NK-92 treated with Interleukin-12 subunit alpha and Interleukin-12 subunit beta, amount 100 ng/mL, for 24 hours (cell line): Measurements from ENCODE around the gene GEMIN5.
"Not testable (repeated sequence)": the region's sequence is repeated elsewhere in the genome, so short reads cannot be mapped to it uniquely, and the experiment has no call there.

ENCODE experiments used
- DNase-seq: peaks from one replicate; lab custom pipeline; 2025; lab: John Stamatoyannopoulos, UW

Gene GEMIN5

GRCh38 chr5:154944716-154945115 is 6.7 kb upstream of the GEMIN5 start:
- no peak for DNase-seq

- DNase-seq: no peak
Observed at GRCh38 chr5:154943527-154943926, 5.5 kb upstream of the GEMIN5 start.

- DNase-seq: peak; percentile 89
Observed at GRCh38 chr5:154940772-154941620, 3.0 kb upstream of the GEMIN5 start, which contains the start of gene MRPL22. Gene MRPL22, plus strand, starts transcription at chr5:154941073. Its CDS starts 38 bp downstream, at chr5:154941111.

GRCh38 chr5:154940375-154940771 is 2.4 kb upstream of the GEMIN5 start:
- DNase-seq: no peak

- DNase-seq: not testable (repeated sequence)
Observed at GRCh38 chr5:154939387-154939786, 1.4 kb upstream of the GEMIN5 start.

- no peak for DNase-seq
Observed at GRCh38 chr5:154937186-154937717, 759 bp downstream of the GEMIN5 start.

GRCh38 chr5:154934881-154935280 is 3.1 kb downstream of the GEMIN5 start:
- no peak for DNase-seq

- DNase-seq: no peak
Observed at GRCh38 chr5:154933537-154933936, 4.5 kb downstream of the GEMIN5 start.

GRCh38 chr5:154923441-154924430 is 14.3 kb downstream of the GEMIN5 start:
- DNase-seq: no peak

- DNase-seq: no peak
Observed at GRCh38 chr5:154917757-154918156, 20.3 kb downstream of the GEMIN5 start.

- no peak for DNase-seq
Observed at GRCh38 chr5:154916874-154917273, 21.1 kb downstream of the GEMIN5 start.

GRCh38 chr5:154905601-154906000 is 32.4 kb downstream of the GEMIN5 start:
- not testable (repeated sequence) for DNase-seq

- DNase-seq: no peak
Observed at GRCh38 chr5:154901913-154902312, 36.1 kb downstream of the GEMIN5 start.

GRCh38 chr5:154901276-154901675 is 36.7 kb downstream of the GEMIN5 start:
- no peak for DNase-seq

GRCh38 chr5:154900066-154900465 is 37.9 kb downstream of the GEMIN5 start:
- no peak for DNase-seq

- DNase-seq: no peak
Observed at GRCh38 chr5:154899151-154899816, 38.7 kb downstream of the GEMIN5 start.

- DNase-seq: no peak
Observed at GRCh38 chr5:154898210-154898609, 39.8 kb downstream of the GEMIN5 start.

- DNase-seq: no peak
Observed at GRCh38 chr5:154896562-154897165, 41.3 kb downstream of the GEMIN5 start.

GRCh38 chr5:154895606-154896561 is 42.1 kb downstream of the GEMIN5 start:
- DNase-seq: no peak

GRCh38 chr5:154893381-154893780 is 44.6 kb downstream of the GEMIN5 start:
- no peak for DNase-seq
